ENCODE measurements around the gene CD2AP. TPM values are rescaled to one million over a fixed set of nuclear protein-coding genes. Genes with fewer than 3 reads are reported as not detected.
"Not testable (repeated sequence)": the region's sequence is repeated elsewhere in the genome, so short reads cannot be mapped to it uniquely, and the experiment has no call there.

CD2AP gene
- polyA plus RNA-seq, 3 donors, result 63.2 to 86.6 (median 68.6) TPM

DNA sequence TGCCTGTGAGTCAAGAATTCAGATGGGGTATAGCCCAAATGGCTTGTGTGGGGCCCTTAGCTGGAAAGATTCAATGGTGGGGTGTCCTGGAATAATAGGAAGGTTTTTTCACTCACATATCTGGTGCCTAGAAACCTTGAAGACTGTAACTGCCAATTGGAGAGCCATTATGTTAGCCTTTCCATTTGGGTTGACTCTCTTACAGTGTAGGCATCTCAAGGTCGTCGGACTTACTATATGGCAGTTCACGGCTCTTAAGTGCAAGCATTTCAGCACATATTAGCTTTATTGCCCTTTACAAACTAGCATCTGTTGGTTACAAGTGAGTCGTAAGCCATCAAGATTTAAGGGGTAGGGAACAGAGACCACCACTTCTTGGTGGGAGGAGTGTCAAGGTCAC, 74.1 kb downstream of the CD2AP start:
- no peak for DNase-seq

DNA sequence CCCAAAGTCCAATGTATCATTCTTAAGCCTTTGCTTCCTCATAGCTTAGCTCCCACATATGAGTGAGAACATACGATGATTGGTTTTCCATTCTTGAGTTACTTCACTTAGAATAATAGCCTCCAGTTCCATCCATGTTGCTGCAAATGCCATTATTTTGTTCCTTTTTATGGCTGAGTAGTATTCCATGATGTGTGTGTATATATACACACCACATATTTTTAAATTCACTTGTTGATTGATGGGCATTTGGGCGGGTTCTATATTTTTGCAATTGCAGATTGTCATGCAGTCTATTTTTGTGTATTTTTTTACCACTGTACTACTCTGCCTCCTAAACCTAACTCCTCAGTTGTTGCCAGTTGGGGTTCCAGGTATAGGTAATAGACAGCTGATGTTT, 74.7 kb downstream of the CD2AP start:
- no peak for DNase-seq

GRCh38 chr6:47553243-47553642, 75.7 kb downstream of the CD2AP start:
- not testable (repeated sequence) for DNase-seq

DNA sequence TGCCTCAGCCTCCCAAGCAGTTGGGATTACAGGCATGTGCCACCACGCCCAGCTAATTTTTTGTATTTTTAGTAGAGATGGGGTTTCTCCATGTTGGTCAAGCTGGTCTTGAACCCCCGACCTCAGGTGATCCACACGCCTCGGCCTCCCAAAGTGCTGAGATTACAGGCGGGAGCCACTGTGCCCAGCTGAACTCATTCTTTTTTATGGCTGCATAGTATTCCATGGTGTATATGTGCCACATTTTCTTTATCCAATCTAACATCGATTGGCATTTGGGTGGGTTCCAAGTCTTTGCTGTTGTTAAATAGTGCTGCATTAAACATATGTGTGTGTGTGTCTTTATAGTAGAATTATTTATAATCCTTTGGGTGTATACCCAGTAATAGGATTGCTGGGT, 78.9 kb downstream of the CD2AP start:
- not testable (repeated sequence) for DNase-seq

- DNase-seq, result no peak
These were observed 85.6 kb downstream of the CD2AP start for GRCh38 chr6:47563162-47563561.

GRCh38 chr6:47566602-47567001, 89.0 kb downstream of the CD2AP start:
- not testable (repeated sequence) for DNase-seq

DNA sequence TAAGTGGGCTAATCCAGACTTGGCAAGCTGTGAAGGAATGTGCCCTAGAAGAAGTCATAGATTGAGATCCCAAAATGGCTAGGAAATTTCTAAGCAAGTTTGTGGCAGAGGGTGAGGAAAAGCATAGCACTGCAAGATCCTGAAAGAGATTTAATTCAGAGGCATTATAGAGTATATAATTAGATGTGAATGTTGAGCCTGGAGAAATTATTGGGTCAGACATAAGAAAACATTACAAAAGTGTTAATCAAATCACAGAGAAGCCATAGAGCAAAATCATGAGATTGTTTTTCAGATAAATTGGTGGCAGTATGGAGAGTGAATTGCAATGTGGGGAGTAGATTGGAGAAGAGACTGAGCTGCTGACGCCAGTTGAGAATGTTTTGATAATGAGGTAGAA, 90.0 kb downstream of the CD2AP start:
- no peak for DNase-seq

DNA sequence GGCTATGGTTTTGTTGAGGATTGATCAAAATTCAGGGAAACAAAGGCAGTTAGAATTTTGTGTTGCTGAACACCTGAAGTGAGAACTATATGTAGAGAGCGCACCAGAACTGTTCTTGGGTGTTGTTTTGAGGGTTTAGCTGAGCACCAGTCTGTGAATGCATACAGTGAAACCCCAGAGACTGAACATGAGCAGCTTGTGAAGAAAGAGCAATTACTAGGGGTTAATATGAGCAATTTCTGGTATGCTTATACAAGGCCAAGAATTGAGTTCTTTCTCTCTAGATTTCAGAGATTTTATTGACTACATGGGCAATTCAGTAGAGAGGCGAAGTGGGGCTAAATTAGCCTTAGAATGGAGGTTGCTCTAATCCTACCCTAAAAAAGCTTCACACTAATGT, 93.9 kb downstream of the CD2AP start:
- no peak for DNase-seq

GRCh38 chr6:47573109-47573508, 95.5 kb downstream of the CD2AP start:
- no peak for DNase-seq

DNA sequence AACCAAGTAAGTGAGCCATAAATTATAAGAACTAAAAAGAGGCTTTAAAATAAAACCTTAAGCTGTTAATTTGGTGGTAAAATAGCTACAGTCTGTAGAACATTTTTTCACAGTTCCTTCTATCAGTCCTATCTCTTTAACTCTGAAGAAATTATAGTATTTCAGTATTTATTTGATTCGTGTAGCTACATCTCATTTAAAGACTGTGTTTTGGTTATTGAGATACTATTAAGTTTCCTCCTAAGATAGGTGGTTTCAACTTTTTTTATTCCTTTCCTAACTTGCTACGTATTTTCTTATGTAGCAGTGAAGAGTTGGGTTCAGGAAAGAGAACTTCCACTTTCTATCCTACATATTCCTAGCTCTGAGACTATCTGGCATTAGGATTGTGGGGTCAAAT, 97.2 kb downstream of the CD2AP start:
- no peak for DNase-seq

GRCh38 chr6:47579040-47579439, 101.5 kb downstream of the CD2AP start:
- no peak for DNase-seq

DNA sequence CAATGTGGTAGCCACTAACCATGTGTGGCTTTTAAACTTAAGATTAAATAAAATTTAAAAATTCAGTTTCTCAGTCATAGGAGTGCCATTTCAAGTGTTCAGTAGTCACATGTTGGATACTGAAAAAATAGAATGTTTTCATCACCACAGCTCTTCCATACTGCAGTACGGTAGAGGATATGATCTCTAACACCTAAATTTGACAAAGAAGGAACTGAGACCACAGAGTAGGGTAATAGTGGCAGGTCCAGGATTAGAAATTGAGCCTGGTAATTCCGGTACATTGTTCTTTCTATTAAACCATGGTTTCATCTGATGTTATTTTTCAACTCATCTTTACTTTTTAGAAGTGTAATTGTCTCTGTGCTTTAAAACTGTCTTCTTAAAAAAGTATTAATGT, 104.0 kb downstream of the CD2AP start:
- DNase-seq, result no peak

GRCh38 chr6:47587493-47587892, 109.9 kb downstream of the CD2AP start:
- DNase-seq, result no peak

GRCh38 chr6:47592131-47592840, 114.7 kb downstream of the CD2AP start:
- DNase-seq, result peak; percentile 21

- no peak for DNase-seq
These were observed 116.4 kb downstream of the CD2AP start for GRCh38 chr6:47593979-47594378.

GRCh38 chr6:47595785-47596184, 118.2 kb downstream of the CD2AP start:
- peak; percentile 52 for DNase-seq

GRCh38 chr6:47598367-47598766, 120.8 kb downstream of the CD2AP start:
- no peak for DNase-seq

- no peak for DNase-seq
These were observed 121.9 kb downstream of the CD2AP start for GRCh38 chr6:47599512-47599911.

DNA sequence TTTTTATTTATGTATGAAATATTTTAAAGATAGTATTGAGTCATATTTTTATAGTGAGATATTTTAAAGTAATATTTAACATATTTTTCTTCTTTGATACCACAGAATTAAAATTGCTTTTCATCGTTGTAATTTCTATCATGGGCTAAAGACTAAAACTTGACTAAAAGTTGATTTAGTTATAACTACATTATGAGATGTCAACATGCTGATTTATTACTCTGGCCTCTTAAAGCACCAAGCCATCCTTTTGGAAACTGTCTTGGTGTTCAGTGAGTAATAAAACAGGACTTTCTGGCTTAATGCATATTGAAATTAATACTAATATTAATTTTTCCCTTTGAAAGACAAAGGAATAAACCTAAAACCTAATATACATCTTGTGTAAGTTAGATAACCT, 125.6 kb downstream of the CD2AP start:
- DNase-seq, result no peak

DNA sequence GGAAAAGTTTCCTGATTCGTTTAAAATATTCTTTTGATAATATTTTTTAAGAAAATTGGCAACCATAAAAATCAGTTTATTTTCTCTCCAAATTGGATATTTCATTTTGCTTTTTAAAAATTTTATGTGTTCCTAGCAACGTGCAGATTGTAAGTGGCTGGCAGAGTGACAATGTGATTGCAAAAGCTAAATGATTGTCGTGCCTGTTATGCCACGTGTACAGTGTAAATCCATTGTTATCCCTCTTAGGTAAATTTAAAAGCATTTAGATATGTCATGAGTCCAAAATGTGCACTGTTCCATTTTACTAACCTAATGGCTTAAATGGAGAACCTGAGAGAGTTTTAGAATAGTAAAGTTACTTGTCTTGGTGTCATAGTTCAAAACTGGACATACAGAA, 126.4 kb downstream of the CD2AP start:
- DNase-seq, result no peak

DNA sequence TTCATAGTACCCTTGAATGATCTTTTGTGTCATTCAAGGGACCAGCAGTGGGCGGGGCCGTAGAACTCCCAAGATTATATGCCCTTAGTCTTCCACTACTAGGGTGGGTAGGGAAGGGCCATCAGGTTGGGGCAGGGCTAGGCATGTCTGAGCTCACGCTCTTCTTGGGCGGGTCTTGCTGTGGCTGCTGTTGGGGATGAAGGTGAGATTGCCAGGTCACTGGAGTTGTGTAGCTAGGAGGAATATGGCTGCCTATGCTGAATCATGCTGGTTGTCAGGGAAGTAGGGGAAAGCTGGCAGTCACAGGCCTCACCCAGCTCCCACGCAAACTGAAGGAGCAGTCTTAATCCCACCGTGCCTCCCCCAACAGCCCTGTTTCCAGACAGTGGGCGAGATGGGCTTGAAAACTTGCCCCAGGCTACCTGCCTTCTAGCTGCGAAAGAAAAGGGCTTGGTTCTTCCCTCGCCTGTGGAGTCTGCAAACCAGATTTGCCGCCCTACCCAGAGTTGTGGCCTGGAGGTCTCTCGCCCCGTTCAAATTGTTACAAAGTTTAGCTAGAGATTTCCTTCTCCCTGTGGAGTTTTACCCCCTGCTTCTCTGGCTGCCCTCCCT, 144.4 kb downstream of the CD2AP start:
- no peak for DNase-seq

DNA sequence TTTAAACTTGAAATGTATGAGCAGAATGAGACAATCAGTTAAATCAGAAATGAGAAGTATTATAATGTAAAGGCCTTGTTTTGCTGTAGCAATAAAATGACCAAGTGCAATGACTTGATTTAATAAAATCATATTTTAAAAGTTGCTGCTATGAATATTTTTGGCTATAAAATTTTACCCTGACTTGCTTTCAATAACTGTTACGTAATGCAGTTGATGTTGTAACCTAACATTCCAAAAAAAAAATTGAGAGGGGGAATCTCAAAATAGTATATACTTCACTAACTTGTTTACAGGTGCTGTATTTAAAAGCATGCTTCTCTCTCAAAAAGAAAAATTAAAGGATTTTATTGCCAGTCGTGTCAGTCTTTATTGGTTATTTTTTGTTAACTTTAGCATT, 149.2 kb downstream of the CD2AP start:
- DNase-seq, result no peak

DNA sequence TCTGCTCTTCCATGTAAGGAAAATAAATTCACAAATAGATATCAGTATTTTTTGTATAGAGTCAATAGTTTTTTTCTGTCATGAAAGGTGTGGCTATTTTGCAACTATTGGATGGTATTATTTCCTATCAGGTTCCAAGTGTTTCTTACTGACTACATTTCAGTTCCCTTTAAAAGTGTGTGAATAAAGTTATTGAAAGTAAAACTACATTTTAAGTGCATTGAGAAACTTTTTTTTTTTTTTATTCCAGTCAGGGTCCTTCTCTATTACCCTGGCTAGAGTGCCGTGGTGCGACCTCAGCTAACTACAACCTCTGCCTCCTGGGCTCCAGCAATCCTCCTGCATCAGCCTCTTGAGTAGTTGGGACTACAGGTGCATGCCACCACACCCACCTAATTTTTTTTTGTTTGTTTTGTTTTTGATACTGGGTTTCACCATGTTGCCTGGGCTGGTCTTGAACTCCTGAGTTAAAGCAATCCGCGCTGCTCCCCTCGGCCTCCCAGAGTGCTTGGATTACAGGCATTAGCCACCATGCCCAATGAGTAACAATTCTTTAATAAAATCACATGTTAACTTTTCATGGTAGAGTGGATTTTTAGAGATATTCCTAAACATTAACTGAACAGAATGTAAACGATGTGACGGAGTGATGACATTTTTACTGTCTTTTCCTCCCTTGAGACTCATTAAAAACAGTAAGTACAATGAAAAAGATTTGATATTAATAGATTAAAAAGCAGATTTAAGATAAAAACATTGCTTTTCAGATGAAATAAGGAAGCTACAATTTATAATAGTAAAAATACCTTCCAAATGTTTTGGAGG, 151.1 kb downstream of the CD2AP start:
- DNase-seq, result no peak

Measured in renal pelvis (tissue), 4 donors.